ENCODE data around the gene CCDC187.

DNA sequence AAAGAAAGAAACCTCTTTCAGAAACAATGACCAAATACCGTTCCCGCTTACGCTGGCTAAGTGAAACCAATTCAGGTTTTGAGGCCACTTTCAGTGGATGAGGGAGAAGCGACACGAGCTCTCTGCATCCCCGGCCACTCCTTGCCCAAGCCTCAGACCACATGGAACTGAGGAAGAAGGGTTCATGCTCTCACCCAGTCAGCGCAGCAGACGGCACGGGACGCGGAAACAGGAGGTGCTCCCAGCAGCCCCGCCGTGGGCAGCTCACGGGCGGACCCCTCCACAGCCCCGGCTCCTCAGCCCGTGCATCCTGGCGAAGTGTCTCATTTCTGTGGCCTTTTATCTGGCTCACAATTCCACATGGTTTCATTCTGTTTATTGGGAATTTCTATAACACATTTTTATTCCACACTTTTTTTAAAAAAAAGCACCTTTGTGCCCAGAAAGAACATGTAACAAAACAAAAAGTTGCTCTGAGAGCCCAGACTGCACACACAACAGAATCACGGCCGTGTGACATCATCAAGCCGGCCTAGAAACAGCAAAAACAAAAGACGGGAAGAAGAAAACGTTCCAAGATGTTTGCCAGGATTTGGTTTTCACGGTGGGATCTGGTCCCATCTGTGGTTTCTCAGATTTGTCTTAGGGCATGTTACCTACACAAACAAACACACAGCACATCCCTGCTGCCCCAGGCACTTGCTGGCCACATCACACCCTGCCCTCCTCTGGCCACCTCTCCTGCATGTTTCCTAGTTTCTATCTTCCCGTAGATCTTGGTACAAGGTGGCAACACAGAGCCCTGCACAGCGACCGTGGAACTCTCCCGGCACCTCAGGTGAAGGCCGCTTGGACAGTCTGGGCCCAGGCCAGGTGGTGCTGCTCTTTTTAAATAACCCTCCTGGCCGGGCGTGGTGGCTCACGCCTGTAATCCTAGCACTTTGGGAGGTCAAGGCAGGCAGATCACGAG is 74.5 kb downstream of the CCDC187 start:
- TF ChIP-seq, protein P1, sequence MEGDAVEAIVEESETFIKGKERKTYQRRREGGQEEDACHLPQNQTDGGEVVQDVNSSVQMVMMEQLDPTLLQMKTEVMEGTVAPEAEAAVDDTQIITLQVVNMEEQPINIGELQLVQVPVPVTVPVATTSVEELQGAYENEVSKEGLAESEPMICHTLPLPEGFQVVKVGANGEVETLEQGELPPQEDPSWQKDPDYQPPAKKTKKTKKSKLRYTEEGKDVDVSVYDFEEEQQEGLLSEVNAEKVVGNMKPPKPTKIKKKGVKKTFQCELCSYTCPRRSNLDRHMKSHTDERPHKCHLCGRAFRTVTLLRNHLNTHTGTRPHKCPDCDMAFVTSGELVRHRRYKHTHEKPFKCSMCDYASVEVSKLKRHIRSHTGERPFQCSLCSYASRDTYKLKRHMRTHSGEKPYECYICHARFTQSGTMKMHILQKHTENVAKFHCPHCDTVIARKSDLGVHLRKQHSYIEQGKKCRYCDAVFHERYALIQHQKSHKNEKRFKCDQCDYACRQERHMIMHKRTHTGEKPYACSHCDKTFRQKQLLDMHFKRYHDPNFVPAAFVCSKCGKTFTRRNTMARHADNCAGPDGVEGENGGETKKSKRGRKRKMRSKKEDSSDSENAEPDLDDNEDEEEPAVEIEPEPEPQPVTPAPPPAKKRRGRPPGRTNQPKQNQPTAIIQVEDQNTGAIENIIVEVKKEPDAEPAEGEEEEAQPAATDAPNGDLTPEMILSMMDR (IDR thresholded peaks at IDR 0.05), result no peak
- no peak for TF ChIP-seq POLR2A (IDR thresholded peaks at IDR 0.05)

All from body of pancreas (tissue), 4 donors.